HepG2 (cell line): ENCODE data around the gene C1QTNF3. TPM values are rescaled to one million over a fixed set of nuclear protein-coding genes. Genes with fewer than 3 reads are reported as not detected.
A peak's percentile ranks its signal among the peaks of the same experiment; 100 is the strongest.

Experiments used
- ATAC-seq: fragments of 200-7000 bp; cut with Tn5 transposase; 3 replicates; pipeline ENCODE4 v1.9.1; 2020; ENCODE audit warnings: mild to moderate bottlenecking, moderate library complexity
- BruUV-seq: library from RNA; stranded (reverse); fragments of 400-500 nt; replicated peaks from 2 replicates; lab custom pipeline; 2021; lab: Mats Ljungman, UMichigan
- CTCF ChIA-PET: fragments of 300-600 bp; formaldehyde crosslinking; extraction: SDS; loops from one replicate; lab custom pipeline; 2021; ENCODE audit warnings: low total read pairs, inconsistent platforms, low intra/inter-chr PET ratio; lab: Yijun Ruan, JAX
- POLR2A ChIA-PET: fragments of 350-600 bp; sonication (Branson Sonifier 250); formaldehyde crosslinking; loops from one replicate; lab custom pipeline; 2020; ENCODE audit warnings: antibody characterized with exemption, inconsistent platforms; lab: Yijun Ruan, JAX
- DNase-seq: peaks from one replicate; pipeline ENCODE4 v3.0.0-alpha.2; 2015; ENCODE audit warnings: low spot score
- FAIRE-seq: peaks from 3 replicates; lab custom pipeline; 2011; peaks lifted over from hg19 to GRCh38; lab: Jason Lieb, UNC
- H2AFZ ChIP-seq: one replicate; pipeline ENCODE4 v1.6.1; 2011; ENCODE audit warnings: low read length, inconsistent platforms
- H3K27ac ChIP-seq: fragments of 300-600 bp; 3 replicates; pipeline ENCODE4 v1.8.0; 2011; ENCODE audit warnings: mixed run types, mild to moderate bottlenecking, mixed read lengths, low read length, inconsistent platforms; ENCODE audit not compliant: insufficient read depth; ENCODE audit errors: extremely low read length
- H3K27me3 ChIP-seq, 2 experiments: fragments of 200-600 bp in 1 of 2; 2 replicates in 1 of 2; 3 replicates in 1 of 2; pipeline versions ENCODE4 v1.6.0 to v1.8.0; 2011; ENCODE audit warnings: low read length in 2 of 2, mild to moderate bottlenecking in 2 of 2, moderate library complexity in 2 of 2, inconsistent platforms in 1 of 2; ENCODE audit not compliant: insufficient read depth in 2 of 2, control insufficient read depth in 1 of 2
- H3K36me3 ChIP-seq, 2 experiments: fragments of 200-600 bp in 1 of 2; replicated peaks in 1 of 2; 2 replicates in 1 of 2; 3 replicates in 1 of 2; pipeline versions ENCODE4 v1.5.1 to v1.8.0; 2011; ENCODE audit warnings: low read length in 2 of 2, inconsistent platforms in 1 of 2; ENCODE audit not compliant: insufficient read depth in 2 of 2, control insufficient read depth in 1 of 2
- H3K4me1 ChIP-seq: 2 replicates; pipeline ENCODE4 v1.5.1; 2012; ENCODE audit warnings: low read length, inconsistent platforms; ENCODE audit not compliant: insufficient read depth
- H3K4me2 ChIP-seq: 2 replicates; pipeline ENCODE4 v1.6.0; 2011; ENCODE audit warnings: low read depth, low read length, inconsistent platforms
- H3K4me3 ChIP-seq, 3 experiments: fragments of 200-600 bp in 1 of 3; sonication (generic), shearing (Covaris generic) in 1 of 3; replicated peaks in 1 of 3; 2 replicates each; pipeline ENCODE4 v1.5.1; 2011 to 2016; ENCODE audit warnings: low read length in 3 of 3, inconsistent platforms in 2 of 3, low read depth in 2 of 3, mild to moderate bottlenecking in 2 of 3, control low read depth in 1 of 3, mixed read lengths in 1 of 3; ENCODE audit not compliant: insufficient read depth in 1 of 3
- H3K79me2 ChIP-seq: one replicate; pipeline ENCODE4 v1.6.1; 2011; ENCODE audit warnings: low read length, inconsistent platforms; ENCODE audit not compliant: insufficient read depth
- H3K9ac ChIP-seq: 2 replicates; pipeline ENCODE4 v1.6.0; 2011; ENCODE audit warnings: mild to moderate bottlenecking, low read depth, low read length, inconsistent platforms; ENCODE audit not compliant: insufficient read depth
- H3K9me3 ChIP-seq: 2 replicates; pipeline ENCODE4 v1.5.1; 2012; ENCODE audit warnings: mild to moderate bottlenecking, low read length
- H4K20me1 ChIP-seq: 2 replicates; pipeline ENCODE4 v1.6.0; 2011; ENCODE audit warnings: inconsistent platforms, mild to moderate bottlenecking, low read length, moderate library complexity; ENCODE audit not compliant: insufficient read depth
- CREB1 ChIP-seq, 2 experiments: fragments of 450-650 bp in 1 of 2; IDR thresholded peaks; 2 replicates each; pipeline ENCODE4 v1.6.1; 2016 to 2017; ENCODE audit warnings: control low read depth in 1 of 2, mild to moderate bottlenecking in 1 of 2, missing compliant biosample characterization in 1 of 2, missing genetic modification characterization in 1 of 2
- MLLT10 ChIP-seq: sonication (generic); formaldehyde crosslinking; IDR thresholded peaks from 2 replicates; pipeline ENCODE4 v1.4.0; 2020; ENCODE audit warnings: missing genetic modification reagents
- XRCC5 ChIP-seq: fragments of 200-400 bp; formaldehyde crosslinking; optimal IDR thresholded peaks from 2 replicates; pipeline ENCODE3; 2017; ENCODE audit warnings: mild to moderate bottlenecking, low read length
- WGBS: methylation state at CpG from one replicate; pipeline ENCODE4 v1.1.6; 2017; ENCODE audit warnings: low lambda C conversion rate; 5-methylcytosine and 5-hydroxymethylcytosine counted together
- in situ Hi-C: cut with HindIII; loops from 2 replicates; pipeline ENCODE4 v1.10.0; 2017; ENCODE audit warnings: low pct_unique_long_range_greater_than_20kb; ENCODE audit not compliant: extremely low pct_ligation_motif_present
- intact Hi-C: fragments of 100-400 bp; cut with micrococcal nuclease; formaldehyde crosslinking; loops from one replicate; pipeline ENCODE4 v1.10.0; 2022; ENCODE audit not compliant: unreplicated experiment
- polyA plus RNA-seq, 8 experiments: library from polyadenylated mRNA; depleted of rRNA in 3 of 8; stranded (reverse) in 7 of 8; unstranded in 1 of 8; fragments of >200 nt; fragmentation: Illumina TruSeq in 4 of 8; extraction: Trizol in 4 of 8; gene quantifications; 2 replicates each; pipeline versions ENCODE4 v1.2.1 to v1.2.3, GENCODE V29; 2011 to 2016; ENCODE audit warnings: low read depth in 4 of 8, missing spikeins in 1 of 8, mixed read lengths in 1 of 8; ENCODE audit not compliant: insufficient read depth in 1 of 8
- total RNA-seq, 5 experiments: library from RNA; depleted of rRNA; stranded (reverse); fragments of >200 nt; fragmentation: Illumina TruSeq; extraction: Trizol; gene quantifications; 2 replicates each; pipeline ENCODE4 v1.2.3, GENCODE V29; 2016; ENCODE audit warnings: low read depth in 1 of 5

Gene C1QTNF3
- total and polyA plus RNA-seq, 2 of the 13 experiments (the other 11 are each of a cell fraction or from before 2014, with no cell fraction given): 3.3 to 10.8 TPM

- POLR2A ChIA-PET: no interaction called here
- no peaks in the 10 kb centered on the region for H3K9me3 ChIP-seq
- in situ Hi-C loops: no loop called here
- DNase-seq: no peak
- no peaks in the 10 kb centered on the region for H4K20me1 ChIP-seq
- peak overlapping the region; percentile 98 for H3K4me2 ChIP-seq
- H3K27me3 ChIP-seq: no peaks in the 10 kb centered on the region; a peak in 1 of 5 replicates
- no peak overlapping the region for H2AFZ ChIP-seq
- no peak overlapping the region for H3K9ac ChIP-seq
- H3K79me2 ChIP-seq: peaks cover 14% of the 10 kb centered on the region
- 96% methylated on average over 1 of the region's 1 CpG for WGBS
- H3K27ac ChIP-seq: peak overlapping the region; percentile 99
- peaks cover 51% of the 10 kb centered on the region for H3K4me1 ChIP-seq
- CTCF ChIA-PET: no interaction called here
- no peak for ATAC-seq
- BruUV-seq: no TSS peak
- TF ChIP-seq XRCC5: no peak
- 0 out of 5 replicates have a peak, but pooled peaks cover 0 to 4% of the 10 kb centered on the region in 2 experiments for H3K36me3 ChIP-seq
- intact Hi-C loops: loop anchor here (2.0 kb wide), 2 partner anchors 25 to 905 kb away; partner anchors contain the start of genes BRIX1 and RAD1
- FAIRE-seq: no peak
- peak overlapping the region in 1 of 3 experiments; percentile 87; a peak in 1 of 6 replicates for H3K4me3 ChIP-seq
These were observed 33.4 kb downstream of the C1QTNF3 start for GRCh38 chr5:34009610-34010009.

GRCh38 chr5:34008802-34009201, 34.2 kb downstream of the C1QTNF3 start:
- Histone ChIP-seq H3K9me3 (no peaks in the 10 kb centered on the region), H3K4me3 (peak overlapping the region; percentile 78 to 87 (median 86); a peak in 5 of 6 replicates), H2AFZ (peak overlapping the region; percentile 46), H3K27ac (peak overlapping the region; percentile 99)
- DNase-seq (no peak), FAIRE-seq (no peak)
- intact Hi-C loops: loop anchor here (2.0 kb wide), 1 partner anchor 906 kb away; the partner anchor contains the start of genes BRIX1 and RAD1
- no TSS peak for BruUV-seq
- POLR2A ChIA-PET: interaction anchor here (0.7 to 2.7 kb wide), 11 partner anchors 9 to 568 kb away, joined by 3 to 49 read pairs (median 9); partner anchors contain the start of gene TARS1
- TF ChIP-seq CREB1 (IDR thresholded peaks at IDR 0.05): no peak
- TF ChIP-seq CREB1 (CRISPR knock-in tag; IDR thresholded peaks at IDR 0.05): 0 out of 2 replicates have a peak, but pooled peaks have one; percentile 0
- TF ChIP-seq MLLT10 (CRISPR knock-in tag): no peak
- TF ChIP-seq, all 625 proteins: peak for 1
- Histone ChIP-seq H3K9ac (peak overlapping the region; percentile 88), H3K4me1 (peaks cover 51% of the 10 kb centered on the region), H3K36me3 (peaks cover 0 to 10% of the 10 kb centered on the region in 2 experiments; a peak in 2 of 5 replicates), H4K20me1 (no peaks in the 10 kb centered on the region), H3K27me3 (no peaks in the 10 kb centered on the region; a peak in 1 of 5 replicates), H3K4me2 (peak overlapping the region; percentile 98), H3K79me2 (peaks cover 14% of the 10 kb centered on the region)
- no peak for ATAC-seq
- in situ Hi-C loops: no loop called here
- CTCF ChIA-PET: no interaction called here
- 5% methylated on average over 1 of the region's 1 CpG for WGBS
